Keratinocyte (primary cell): ENCODE data around the gene DIAPH3. TPM values are rescaled to one million over a fixed set of nuclear protein-coding genes. Genes with fewer than 3 reads are reported as not detected.

ENCODE experiments used
- DNase-seq: peaks from one replicate; pipeline ENCODE4 v3.0.0-alpha.2; 2011; ENCODE audit warnings: low read depth, missing footprints, low spot score
- FAIRE-seq: peaks from 2 replicates; lab custom pipeline; 2011; peaks lifted over from hg19 to GRCh38; lab: Jason Lieb, UNC
- H2AFZ ChIP-seq: 2 replicates; pipeline ENCODE4 v1.6.0; 2012; ENCODE audit warnings: low read length, control low read depth, inconsistent platforms; ENCODE audit not compliant: control insufficient read depth
- H3K27ac ChIP-seq: 2 replicates; pipeline ENCODE4 v1.5.1; 2011; ENCODE audit warnings: low read length; ENCODE audit not compliant: control insufficient read depth, insufficient read depth
- H3K27me3 ChIP-seq: 3 replicates; pipeline ENCODE4 v1.6.0; 2011; ENCODE audit warnings: low read length; ENCODE audit not compliant: control insufficient read depth, insufficient read depth; ENCODE audit errors: extremely low read depth
- H3K36me3 ChIP-seq, 2 experiments: 2 replicates in 1 of 2; 3 replicates in 1 of 2; pipeline ENCODE4 v1.5.1; 2011; ENCODE audit warnings: low read length in 2 of 2, mild to moderate bottlenecking in 1 of 2; ENCODE audit not compliant: control insufficient read depth in 2 of 2, insufficient read depth in 2 of 2; ENCODE audit errors: extremely low read depth in 1 of 2
- H3K4me1 ChIP-seq: 3 replicates; pipeline ENCODE4 v1.5.1; 2011; ENCODE audit warnings: low read length; ENCODE audit not compliant: control insufficient read depth, insufficient read depth; ENCODE audit errors: extremely low read depth
- H3K4me2 ChIP-seq: 3 replicates; pipeline ENCODE4 v1.6.0; 2011; ENCODE audit warnings: low read depth, low read length; ENCODE audit not compliant: control insufficient read depth, insufficient read depth; ENCODE audit errors: extremely low read depth
- H3K4me3 ChIP-seq, 3 experiments: fragments of 200-600 bp in 1 of 3; sonication (generic) in 1 of 3; 2 replicates in 2 of 3; 3 replicates in 1 of 3; pipeline ENCODE4 v1.5.1; 2011 to 2016; ENCODE audit warnings: low read length in 3 of 3, mild to moderate bottlenecking in 3 of 3, control low read depth in 2 of 3, inconsistent platforms in 1 of 3, low read depth in 1 of 3, mixed read lengths in 1 of 3, mixed run types in 1 of 3, moderate library complexity in 1 of 3; ENCODE audit not compliant: control insufficient read depth in 2 of 3, insufficient read depth in 2 of 3; ENCODE audit errors: extremely low read depth in 1 of 3
- H3K79me2 ChIP-seq: 2 replicates; pipeline ENCODE4 v1.6.0; 2012; ENCODE audit warnings: low read length; ENCODE audit not compliant: control insufficient read depth, insufficient read depth
- H3K9ac ChIP-seq: 3 replicates; pipeline ENCODE4 v1.6.0; 2011; ENCODE audit warnings: low read length; ENCODE audit not compliant: control insufficient read depth, insufficient read depth; ENCODE audit errors: extremely low read depth
- H3K9me1 ChIP-seq: 3 replicates; pipeline ENCODE4 v1.6.0; 2011; ENCODE audit warnings: low read length; ENCODE audit not compliant: control insufficient read depth, insufficient read depth; ENCODE audit errors: extremely low read depth
- H3K9me3 ChIP-seq: 2 replicates; pipeline ENCODE4 v1.5.1; 2012; ENCODE audit warnings: low read depth, low read length; ENCODE audit not compliant: control insufficient read depth
- H4K20me1 ChIP-seq: 3 replicates; pipeline ENCODE4 v1.6.0; 2011; ENCODE audit warnings: low read length; ENCODE audit not compliant: control insufficient read depth, insufficient read depth; ENCODE audit errors: extremely low read depth
- CTCF ChIP-seq, 3 experiments: IDR thresholded peaks in 1 of 3; conservative IDR thresholded peaks in 1 of 3; optimal IDR thresholded peaks in 1 of 3; 2 replicates in 2 of 3; 3 replicates in 1 of 3; pipeline versions ENCODE3 to v1.5.1; 2011; ENCODE audit warnings: low read length in 3 of 3, mild to moderate bottlenecking in 3 of 3, moderate library complexity in 2 of 3, control low read depth in 1 of 3, inconsistent platforms in 1 of 3; ENCODE audit not compliant: insufficient read depth in 2 of 3; ENCODE audit errors: extremely low read depth in 1 of 3
- EZH2 ChIP-seq: IDR thresholded peaks from one replicate; pipeline ENCODE4 v1.6.1; 2012; ENCODE audit warnings: inconsistent platforms, mild to moderate bottlenecking, low read length, moderate library complexity
- dilution Hi-C: fragments of 300-500 bp; cut with MboI; formaldehyde crosslinking; loops from one replicate; pipeline ENCODE4 v1.7.0; 2020; ENCODE audit warnings: low sequenced_read_pairs; ENCODE audit not compliant: extremely low pct_ligation_motif_present
- polyA plus RNA-seq, 5 experiments: library from polyadenylated mRNA; depleted of rRNA in 3 of 5; stranded (reverse) in 3 of 5; stranded (forward) in 1 of 5; unstranded in 1 of 5; fragments of >200 nt; gene quantifications; 1 replicate in 1 of 5; 2 replicates in 3 of 5; 3 replicates in 1 of 5; pipeline versions ENCODE4 v1.2.1 to v1.2.3, GENCODE V29; 2011 to 2012; ENCODE audit warnings: missing spikeins in 2 of 5, low read depth in 1 of 5, low replicate concordance in 1 of 5

Gene DIAPH3
- polyA plus RNA-seq, 1 donor (not counting 4 experiments of a cell fraction or from before 2014, with no cell fraction given): 9.0 TPM

GRCh38 chr13:59888408-59888807 lies 275.3 kb downstream of the DIAPH3 start:
- H3K36me3 ChIP-seq: peaks cover 0 to 4% of the 10 kb centered on the region in 2 experiments
- DNase-seq (no peak), FAIRE-seq (no peak)
- no peak overlapping the region for H3K4me2 ChIP-seq
- no peaks in the 10 kb centered on the region for H3K27me3 ChIP-seq
- TF ChIP-seq CTCF (optimal IDR thresholded peaks at IDR 0.05 in 1 of 3, IDR thresholded peaks at IDR 0.05 in 1 of 3, conservative IDR thresholded peaks at IDR 0.05 in 1 of 3; ENCODE audit: extremely low read depth in 1 of 3, insufficient read depth in 2 of 3, low read length in 3 of 3): no peak
- no peak for TF ChIP-seq EZH2
- H4K20me1 ChIP-seq: no peaks in the 10 kb centered on the region
- no peak overlapping the region for H2AFZ ChIP-seq
- dilution Hi-C loops: no loop called here
- H3K79me2 ChIP-seq: no peaks in the 10 kb centered on the region
- H3K9ac ChIP-seq: no peak overlapping the region
- no peaks in the 10 kb centered on the region for H3K9me3 ChIP-seq
- no peak overlapping the region for H3K27ac ChIP-seq
- no peak overlapping the region for H3K4me3 ChIP-seq
- no peaks in the 10 kb centered on the region for H3K4me1 ChIP-seq
- no peaks in the 10 kb centered on the region for H3K9me1 ChIP-seq

- Histone ChIP-seq H3K36me3 (peaks cover 0 to 4% of the 10 kb centered on the region in 2 experiments), H3K27me3 (no peaks in the 10 kb centered on the region), H3K27ac (no peak overlapping the region), H4K20me1 (no peaks in the 10 kb centered on the region), H3K9me3 (no peaks in the 10 kb centered on the region), H3K9ac (no peak overlapping the region), H2AFZ (no peak overlapping the region), H3K4me3 (no peak overlapping the region), H3K79me2 (no peaks in the 10 kb centered on the region), H3K4me1 (peaks cover 2% of the 10 kb centered on the region), H3K4me2 (no peak overlapping the region), H3K9me1 (no peaks in the 10 kb centered on the region)
- dilution Hi-C loops: no loop called here
- TF ChIP-seq CTCF (optimal IDR thresholded peaks at IDR 0.05 in 1 of 3, IDR thresholded peaks at IDR 0.05 in 1 of 3, conservative IDR thresholded peaks at IDR 0.05 in 1 of 3; ENCODE audit: extremely low read depth in 1 of 3, insufficient read depth in 2 of 3, low read length in 3 of 3) (no peak), EZH2 (no peak)
- DNase-seq (no peak), FAIRE-seq (no peak)
Observed at GRCh38 chr13:59885076-59885475, 278.7 kb downstream of the DIAPH3 start.
